HG02798 (cell line): ENCODE results near the gene TLR5.

Experiments used
- ATAC-seq: cut with Tn5 transposase; IDR thresholded peaks from one replicate; pipeline ENCODE4 v1.9.1; 2021; ENCODE audit warnings: mild to moderate bottlenecking; ENCODE audit not compliant: unreplicated experiment, poor library complexity

Gene TLR5

DNA sequence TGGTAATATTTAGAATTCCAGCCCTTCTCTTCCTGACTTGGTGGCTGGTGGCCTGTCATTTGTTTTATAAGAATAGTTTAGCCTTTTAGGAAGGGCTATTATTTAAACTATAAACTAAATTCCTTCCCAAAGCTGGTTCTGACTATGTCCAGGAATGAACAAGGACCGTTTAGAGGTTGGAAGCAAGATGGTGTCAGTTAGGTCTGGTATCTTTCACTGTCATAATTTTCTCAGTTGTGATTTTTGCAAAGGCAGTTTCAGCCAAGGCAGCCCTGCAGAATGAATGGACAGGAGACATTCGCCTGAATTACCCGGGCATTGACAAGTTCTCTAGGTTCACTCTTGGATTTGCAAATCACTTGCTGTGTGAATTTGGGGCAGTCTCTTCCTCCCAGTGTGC lies 67.2 kb downstream of the TLR5 start:
- ATAC-seq, result no peak

DNA sequence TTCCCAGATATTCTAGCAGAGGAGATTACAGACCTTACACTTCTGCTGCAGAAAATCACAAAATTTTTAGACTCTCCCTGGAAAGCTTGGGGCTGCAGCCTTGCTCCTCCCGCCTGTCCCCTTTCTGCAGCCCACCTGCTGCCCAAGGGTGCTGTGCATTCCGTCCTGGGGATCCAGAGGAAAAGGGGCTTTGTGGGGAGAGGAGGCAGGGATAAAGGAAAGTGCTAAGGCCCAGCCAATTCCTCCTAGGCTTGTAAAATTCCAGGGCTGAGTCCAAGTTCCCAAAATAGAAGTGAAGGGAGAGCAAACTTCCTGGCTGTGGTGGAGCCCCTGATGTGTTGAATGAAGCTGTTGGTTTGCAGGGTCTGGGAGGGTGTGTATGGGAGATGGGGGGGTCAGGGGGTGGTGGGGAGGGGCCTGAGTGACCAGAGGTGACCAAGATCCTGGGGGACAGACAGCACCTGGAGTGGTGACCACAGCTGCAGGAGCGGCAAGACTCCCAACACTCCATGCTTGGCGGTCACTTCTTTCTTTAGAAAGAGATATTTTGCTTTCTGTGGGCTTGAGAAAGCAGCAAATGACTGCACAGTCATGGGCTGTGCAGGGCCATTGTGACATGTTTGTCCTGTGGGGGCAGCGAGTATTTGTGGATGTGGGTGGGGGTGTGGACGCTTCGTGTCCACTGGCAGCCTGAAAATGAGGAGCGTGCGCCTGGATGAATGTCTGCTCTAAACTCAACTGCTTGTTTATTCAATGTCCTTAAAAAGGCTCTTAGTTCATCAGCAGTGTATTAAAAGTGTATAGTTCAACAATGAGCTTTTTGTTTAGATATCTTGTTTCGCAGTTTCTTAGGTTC lies 68.4 kb downstream of the TLR5 start:
- ATAC-seq, result no peak

DNA sequence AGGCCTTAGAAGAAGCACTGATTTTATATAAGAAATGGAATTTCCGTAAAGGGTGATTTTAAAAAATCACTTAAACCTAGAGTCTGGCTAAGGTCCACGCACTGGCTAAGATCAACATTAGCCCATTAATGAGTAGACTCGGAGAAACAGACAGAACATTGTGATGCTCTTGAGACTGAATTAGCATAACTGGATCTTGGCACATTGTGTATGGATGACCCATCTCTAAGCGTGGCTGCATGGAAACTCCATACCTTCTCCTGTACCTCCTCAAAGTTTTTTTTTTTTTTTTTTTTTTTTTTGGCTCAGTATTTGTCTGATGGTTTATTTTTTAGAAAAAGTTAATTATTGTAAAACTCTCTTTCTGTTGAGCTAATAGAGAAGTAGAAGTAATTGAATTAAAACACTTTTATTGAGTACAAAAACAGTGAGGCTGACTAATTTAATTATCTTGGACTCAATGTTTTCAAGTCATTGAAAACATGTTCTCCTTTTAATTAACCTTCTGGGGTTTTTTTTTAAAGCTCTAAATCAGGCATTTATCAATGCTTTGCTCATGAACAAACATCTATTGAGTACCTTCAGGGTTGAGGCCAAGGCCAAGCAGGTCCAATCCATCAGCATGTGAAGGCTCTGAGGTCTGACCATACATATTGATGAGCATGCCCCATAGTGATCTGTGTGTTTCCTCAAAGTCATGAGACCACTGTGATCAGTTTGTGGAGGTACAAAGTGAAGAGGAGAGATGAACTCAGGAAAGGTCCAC lies 74.0 kb downstream of the TLR5 start:
- no peak for ATAC-seq

DNA sequence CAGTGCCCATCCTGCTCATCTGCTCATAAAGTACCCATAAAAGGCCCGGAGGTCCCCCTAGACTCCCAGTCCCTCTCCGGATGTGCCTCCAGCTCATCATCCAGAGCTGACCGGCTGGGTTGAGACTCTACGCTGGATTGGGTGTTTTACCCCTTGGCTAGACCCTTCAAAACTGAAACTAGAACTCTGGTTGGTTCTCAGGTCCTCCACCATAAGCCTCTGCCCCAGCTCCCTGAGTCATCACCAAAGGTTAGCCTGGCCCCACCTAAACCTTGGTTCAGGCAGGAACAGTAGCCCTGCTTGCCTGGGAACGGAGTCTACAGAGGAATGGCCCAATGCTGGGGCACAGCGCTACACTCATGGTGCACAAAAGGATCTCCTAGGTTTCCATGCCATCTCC lies 75.1 kb downstream of the TLR5 start:
- no peak for ATAC-seq

DNA sequence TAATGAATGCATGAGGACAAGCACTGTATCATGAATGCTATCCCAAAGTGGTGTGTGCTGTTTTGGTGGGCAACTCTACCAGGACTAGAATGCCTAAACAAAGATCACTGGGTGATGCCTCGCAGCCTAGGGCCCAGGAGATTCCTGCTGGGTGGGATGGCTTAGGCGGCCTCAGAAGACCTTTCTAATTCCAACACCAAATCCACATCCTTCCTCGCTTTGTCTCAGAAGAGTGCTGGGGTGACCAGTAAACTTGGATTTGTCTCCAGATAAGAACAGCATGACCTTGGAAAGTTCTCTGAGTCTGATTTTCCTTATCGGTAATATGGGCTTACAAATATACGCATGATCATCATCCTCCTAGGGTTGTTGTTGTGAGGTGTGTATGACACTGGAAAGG lies 76.6 kb downstream of the TLR5 start:
- no peak for ATAC-seq

DNA sequence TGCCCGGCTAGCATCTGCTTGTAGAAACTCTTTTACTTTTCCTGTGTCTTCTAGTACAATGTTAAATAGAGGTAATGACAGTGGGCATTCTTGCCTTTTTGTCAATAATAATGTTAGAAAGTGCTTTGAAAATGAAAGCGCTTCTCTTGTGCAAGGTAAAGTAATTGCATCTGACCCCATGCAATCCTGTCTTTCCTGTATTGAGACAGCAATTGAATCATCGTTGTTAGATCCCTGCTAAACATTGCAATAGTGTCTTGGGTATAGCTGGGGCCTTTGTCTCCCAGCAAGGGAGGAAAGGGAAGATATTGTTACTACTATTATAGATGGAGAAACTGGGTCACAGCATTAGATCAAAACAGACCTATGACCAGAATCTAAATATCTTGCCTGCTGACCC lies 80.9 kb downstream of the TLR5 start:
- no peak for ATAC-seq

DNA sequence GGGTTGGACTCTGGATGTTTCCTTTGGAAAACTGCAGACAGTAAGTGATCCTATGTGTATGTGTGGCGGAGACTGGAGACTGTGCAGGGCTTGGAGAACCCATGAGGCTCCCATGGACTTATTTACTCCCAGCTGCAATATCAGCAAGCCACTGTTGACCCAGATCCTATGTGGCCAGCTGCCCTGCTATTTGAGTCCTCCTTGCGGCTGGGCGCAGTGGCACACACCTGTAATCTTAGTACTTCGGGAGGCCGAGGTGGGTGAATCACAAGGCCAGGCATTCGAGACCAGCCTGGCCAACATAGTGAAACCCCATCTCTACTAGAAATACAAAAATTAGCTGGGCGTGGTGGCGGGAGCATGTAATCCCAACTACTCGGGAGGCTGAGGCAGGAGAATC lies 83.5 kb downstream of the TLR5 start:
- ATAC-seq, result no peak
